GM18909 (cell line): Measurements from ENCODE around the gene BNIP2.
"Not testable (repeated sequence)": the region's sequence is repeated elsewhere in the genome, so short reads cannot be mapped to it uniquely, and the experiment has no call there.

Experiments
- ATAC-seq: cut with Tn5 transposase; IDR thresholded peaks from one replicate; pipeline ENCODE4 v1.9.1; 2021; ENCODE audit warnings: mild to moderate bottlenecking; ENCODE audit not compliant: unreplicated experiment, poor library complexity

BNIP2 gene

DNA sequence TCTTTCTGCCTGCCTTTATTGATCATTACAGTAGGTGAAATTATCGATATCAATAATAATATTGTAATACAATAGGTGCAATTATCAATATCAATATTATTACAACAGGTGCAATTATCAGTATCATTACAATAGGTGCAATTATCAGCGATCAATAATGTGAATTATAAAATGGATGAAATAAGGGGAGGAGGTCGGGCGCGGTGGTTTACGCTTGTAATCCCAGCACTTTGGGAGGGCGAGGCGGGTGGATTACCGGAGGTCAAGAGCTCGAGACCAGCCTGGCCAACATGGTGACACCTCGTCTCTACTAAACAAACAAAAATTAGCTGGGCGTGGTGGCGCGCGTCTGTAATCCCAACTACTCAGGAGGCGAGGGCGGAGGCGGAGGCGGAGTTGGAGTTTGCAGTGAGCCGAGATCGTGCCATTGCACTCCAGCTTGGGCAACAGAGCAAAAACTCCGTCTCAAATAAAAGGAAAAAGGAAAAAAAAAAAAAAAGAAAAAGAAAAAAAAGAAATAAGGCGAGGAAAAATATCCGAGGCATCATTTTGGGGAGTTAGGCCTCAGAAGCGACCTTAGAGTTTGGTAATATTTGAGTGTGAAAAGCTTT lies 611 bp upstream of the BNIP2 start:
- no peak for ATAC-seq

GRCh38 chr15:59688423-59688781 lies 718 bp downstream of the BNIP2 start:
- ATAC-seq: no peak

DNA sequence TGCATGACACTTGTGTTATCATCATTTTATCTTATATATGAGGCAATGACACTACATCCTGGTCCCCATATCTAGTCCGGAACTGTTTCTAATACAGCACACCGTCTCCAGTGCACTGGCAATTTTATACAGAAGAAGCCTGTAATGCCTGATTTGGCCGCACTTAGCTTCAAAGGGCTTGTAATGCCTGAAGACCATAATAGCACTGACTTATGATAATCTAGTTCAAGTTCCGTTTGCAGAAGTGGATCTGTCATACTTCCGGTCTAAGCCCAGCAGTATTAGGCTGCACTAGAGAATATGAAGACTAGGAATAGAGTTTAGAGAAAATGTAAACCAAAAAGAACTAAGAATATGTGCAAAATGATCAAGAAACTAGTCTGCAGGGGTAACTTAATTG lies 1.3 kb downstream of the BNIP2 start:
- no peak for ATAC-seq

GRCh38 chr15:59686389-59686788 lies 2.7 kb downstream of the BNIP2 start:
- peak; percentile 32 for ATAC-seq

DNA sequence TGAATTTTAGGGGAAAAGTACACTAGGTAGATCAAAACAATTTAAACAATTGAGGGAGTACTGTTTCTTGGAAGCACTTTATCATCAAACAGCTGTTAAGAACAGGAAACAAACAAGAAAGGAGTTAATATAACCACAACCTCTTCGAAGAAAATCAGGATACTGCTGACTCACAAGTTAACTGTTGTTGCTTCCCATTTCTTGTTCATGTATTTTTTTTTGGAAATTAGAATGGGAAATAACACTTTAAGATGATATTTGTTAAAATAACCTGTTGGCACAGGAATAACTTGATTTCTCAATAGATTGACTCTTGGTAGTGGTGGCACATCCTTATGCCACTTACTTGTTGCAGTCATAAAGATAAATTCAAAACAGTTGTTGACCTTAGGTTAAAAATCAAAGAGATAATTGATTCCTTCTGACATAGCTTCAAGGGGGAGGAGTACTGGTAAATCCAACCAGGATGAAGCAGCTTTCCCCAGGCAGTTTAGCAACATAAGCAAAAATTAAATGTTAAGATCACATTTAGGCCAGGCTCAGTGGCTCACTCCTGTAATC lies 3.3 kb downstream of the BNIP2 start:
- ATAC-seq: no peak

- no peak for ATAC-seq
Measured at GRCh38 chr15:59680870-59681269, 8.2 kb downstream of the BNIP2 start.

GRCh38 chr15:59680346-59680745 lies 8.8 kb downstream of the BNIP2 start:
- ATAC-seq: no peak

DNA sequence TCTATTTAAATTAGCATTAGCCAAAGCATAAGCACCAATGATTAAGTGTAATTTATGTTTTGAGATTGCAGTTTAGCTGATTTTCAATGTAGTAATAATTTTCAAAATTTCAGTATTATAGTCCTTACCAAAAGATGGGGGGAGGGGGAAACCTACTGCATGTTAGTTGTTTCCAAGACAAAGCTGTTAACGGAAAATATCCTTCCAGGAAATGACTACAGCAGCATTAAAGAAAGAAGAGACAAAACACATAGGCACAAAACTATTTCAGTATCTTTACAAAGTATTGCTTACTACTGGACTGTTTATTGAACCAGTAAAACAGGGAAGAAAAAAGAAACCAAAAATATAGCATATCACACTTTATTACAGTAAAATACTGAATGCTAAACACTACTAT lies 10.5 kb downstream of the BNIP2 start:
- ATAC-seq: no peak

DNA sequence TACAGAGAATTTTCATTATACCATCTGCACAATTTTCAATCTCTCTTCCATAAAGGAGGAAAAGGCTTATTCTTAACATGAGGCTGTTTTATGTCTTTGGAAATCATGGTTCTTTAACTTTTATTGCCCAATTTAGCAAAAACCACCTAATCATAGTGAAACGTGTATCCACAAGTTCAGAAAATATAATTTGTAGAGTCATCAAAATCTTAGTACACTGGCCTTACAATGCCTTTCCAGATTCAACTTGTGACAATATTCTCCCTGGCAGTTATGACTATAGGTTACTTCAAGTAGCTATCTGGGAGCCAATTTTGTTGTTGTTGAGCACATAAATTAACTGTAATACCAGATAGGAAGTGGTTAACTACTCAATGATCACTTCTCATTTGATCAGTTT lies 10.9 kb downstream of the BNIP2 start:
- ATAC-seq: no peak

GRCh38 chr15:59676565-59676964 lies 12.6 kb downstream of the BNIP2 start:
- no peak for ATAC-seq

DNA sequence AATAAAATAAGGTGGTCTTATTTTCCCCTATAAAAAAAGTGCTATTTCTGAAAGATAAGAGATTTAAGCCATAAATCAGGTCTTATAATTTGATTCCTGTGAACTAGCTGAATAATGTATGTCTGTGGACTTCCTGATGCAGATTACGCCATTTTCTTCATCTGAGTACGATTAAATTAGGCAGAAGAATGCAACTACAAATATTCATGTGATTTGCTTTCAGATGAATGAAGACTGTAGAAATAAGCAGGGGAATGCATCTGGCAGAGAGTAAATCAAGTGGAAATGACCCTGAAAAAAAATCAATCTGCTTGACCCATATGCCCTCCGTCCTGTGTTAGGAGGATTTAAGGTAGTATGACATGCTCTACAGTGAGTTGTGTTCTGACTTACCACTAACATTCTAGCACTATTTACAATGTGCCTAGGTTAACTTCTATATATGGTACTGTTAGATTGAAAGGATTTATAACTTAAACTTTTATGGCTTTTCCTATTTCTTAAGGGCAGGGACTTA lies 14.7 kb downstream of the BNIP2 start:
- ATAC-seq: no peak

- no peak for ATAC-seq
Measured at GRCh38 chr15:59668556-59668955, 20.6 kb downstream of the BNIP2 start.

DNA sequence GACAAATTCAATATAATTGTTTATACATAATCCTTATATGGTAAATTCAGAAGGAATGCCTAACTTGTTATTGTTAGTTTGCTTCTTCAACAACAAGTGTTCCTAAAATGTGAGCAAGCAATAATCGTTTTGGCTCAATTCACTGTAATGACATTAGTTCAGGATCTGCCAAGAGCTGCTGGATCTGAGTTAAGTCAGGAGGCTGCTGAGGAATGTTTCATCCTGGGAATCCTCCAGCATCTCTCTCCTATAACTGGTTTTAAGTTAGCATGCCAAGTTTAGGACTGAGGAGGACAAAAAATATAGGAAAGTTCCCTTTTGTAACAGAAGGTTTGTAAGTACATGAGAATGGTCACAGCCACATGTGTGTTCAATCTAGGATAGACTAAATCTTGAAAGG lies 26.9 kb downstream of the BNIP2 start:
- no peak for ATAC-seq

- no peak for ATAC-seq
Measured at GRCh38 chr15:59659366-59659765, 29.8 kb downstream of the BNIP2 start.

- no peak for ATAC-seq
Measured at GRCh38 chr15:59657635-59658125, 31.4 kb downstream of the BNIP2 start.

GRCh38 chr15:59656897-59657634 lies 32.1 kb downstream of the BNIP2 start, which contains the start of gene GTF2A2:
GTF2A2 (minus strand) TSS chr15:59657515; CDS start chr15:59652277, 5,238 bp downstream.
- peak; percentile 99 for ATAC-seq

DNA sequence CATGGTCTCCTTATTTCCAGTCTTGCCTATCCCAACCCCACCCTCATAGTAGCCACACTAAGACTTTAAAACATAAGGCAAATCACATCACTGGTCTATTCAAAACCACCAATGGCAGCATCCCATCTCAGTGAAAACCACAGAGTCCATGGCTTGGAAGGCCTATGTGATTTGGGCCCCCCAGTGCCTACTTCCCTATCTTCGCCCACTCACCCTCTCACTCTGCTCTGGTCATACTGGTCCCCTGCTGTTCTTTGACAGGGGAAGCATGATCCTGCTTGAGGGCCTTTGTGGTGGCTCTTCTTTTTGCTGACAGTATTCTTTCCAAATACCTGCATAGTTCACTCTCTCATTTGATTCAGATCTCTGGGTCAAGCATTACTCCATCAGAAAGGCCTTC lies 35.1 kb downstream of the BNIP2 start:
- no peak for ATAC-seq

GRCh38 chr15:59649603-59650002 lies 39.5 kb downstream of the BNIP2 start:
- ATAC-seq: no peak

GRCh38 chr15:59647085-59647484 lies 42.0 kb downstream of the BNIP2 start:
- ATAC-seq: no peak

DNA sequence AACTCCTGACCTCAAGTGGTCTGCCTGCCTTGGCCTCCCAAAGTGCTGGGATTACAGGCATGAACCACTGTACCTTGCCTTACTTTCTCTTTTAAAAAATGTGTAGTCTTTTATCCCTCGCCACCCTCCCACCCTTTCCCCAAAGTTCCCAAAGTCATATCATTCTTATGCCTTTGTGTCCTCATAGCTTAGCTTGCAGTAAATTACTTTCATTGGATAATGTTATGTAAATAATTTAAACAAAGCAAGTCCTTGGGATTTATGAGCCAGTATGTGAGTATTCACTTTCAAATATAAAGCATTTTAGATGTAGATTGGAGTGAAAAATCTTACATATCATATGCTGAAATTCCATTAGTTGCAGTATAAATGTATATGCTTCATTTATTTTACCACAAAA lies 42.8 kb downstream of the BNIP2 start:
- ATAC-seq: no peak

DNA sequence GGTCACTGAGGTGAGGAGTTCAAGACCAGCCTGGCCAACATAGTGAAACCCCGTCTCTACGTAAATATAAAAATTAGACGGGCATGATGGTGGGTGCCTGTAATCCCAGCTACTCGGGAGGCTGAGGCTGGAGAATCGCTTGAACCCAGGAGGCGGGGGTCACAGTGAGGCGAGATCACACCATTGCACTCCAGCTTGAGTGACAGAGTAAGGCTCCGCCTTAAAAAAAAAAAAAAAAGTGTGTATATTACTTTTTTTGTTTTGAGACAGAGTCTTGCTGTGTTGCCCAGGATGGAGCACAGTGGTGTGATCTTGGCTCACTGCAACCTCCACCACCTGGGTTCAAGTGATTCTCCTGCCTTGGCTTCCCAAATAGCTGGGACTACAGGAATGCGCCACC lies 43.3 kb downstream of the BNIP2 start:
- not testable (repeated sequence) for ATAC-seq
